GM19397 (cell line): ENCODE data around the gene TMEM54.

Source experiments
- ATAC-seq: cut with Tn5 transposase; IDR thresholded peaks from one replicate; pipeline ENCODE4 v1.9.1; 2021; ENCODE audit warnings: mild to moderate bottlenecking, moderate library complexity; ENCODE audit not compliant: unreplicated experiment

The TMEM54 gene, protein sequence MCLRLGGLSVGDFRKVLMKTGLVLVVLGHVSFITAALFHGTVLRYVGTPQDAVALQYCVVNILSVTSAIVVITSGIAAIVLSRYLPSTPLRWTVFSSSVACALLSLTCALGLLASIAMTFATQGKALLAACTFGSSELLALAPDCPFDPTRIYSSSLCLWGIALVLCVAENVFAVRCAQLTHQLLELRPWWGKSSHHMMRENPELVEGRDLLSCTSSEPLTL

DNA sequence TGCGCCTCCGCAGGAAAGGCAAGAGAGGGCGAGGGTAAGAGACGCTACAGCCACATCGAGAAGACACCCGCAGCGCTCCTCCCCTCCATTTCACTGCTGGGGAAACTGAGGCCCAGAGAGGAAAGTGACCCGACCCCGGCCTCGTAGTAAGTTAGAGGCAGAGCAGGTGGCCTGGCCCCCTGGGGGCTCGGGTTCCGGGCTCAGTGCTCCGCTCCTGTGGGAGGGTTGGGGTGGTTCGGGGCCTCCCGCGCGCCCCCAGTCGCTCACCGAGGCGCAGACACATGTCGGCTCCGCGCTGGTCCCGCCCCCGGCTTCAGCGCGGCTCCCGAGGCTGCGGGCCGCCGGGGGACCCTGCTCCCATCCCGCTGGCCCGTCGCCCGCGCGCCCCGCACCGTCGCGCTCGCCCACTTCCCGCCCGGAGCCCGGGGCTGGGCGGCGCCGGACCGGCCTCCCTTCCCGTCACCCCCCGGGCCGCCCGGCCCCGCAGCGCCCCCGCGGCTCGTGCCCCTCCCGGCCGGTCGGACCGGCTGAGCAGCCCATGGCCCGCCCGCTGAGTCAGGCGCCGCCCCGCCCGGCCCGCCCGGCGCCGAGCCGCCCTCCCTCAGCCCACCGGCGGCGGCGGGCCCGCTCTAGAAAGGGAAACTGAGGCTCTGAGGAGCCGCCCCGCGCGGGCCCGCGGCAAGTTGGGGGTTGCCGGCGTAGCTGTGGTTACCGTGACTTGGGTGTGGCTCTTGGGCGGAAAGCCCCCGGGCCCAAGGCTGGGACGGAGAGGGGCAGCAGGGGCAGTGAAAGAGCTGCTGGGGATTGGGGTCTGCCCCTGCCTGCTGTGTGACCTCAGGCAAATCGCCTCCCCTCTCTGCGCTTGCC lies at the start of gene TMEM54:
Gene TMEM54 (minus strand): TSS at position 434 of the 867 bp plus-strand sequence. CDS start 151 bp downstream, at position 283.
- ATAC-seq = no peak

DNA sequence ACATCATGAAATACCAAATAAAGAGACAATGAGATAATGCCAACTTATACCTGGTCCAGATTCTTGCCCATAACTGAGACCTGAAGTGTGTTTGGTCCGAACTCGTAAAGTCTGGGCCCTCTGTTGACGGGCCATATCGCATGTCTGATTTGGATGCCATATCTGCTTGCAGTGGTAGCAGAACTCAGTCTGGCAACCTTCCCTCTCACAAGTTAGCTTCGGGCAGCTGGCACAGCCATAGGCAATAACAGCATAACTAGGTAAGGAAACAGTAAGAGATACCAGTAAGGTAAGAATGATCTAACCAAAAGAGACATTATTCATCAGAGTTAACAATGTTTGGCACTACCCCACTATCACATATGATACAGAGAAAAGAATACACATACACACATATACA lies 48.3 kb upstream of the TMEM54 start:
- ATAC-seq = no peak

DNA sequence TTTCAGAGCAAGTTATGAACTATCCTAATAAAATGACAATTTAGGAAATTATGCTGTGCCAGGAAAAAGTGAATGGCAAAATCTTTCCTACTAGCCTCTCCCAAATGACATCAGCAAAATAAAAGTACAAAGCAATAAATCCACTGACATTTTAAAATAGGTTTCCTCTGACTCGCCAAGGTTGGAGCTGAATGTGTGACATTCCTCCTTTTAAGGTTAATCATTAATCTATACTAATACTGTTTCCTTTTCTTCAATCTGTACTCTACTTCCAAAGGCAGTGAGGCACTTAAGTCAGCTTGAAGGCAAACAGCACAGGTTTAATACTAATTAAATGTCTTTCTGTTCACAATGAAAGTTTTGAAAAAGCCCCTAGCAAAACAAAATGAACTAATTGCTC lies 47.7 kb upstream of the TMEM54 start:
- no peak for ATAC-seq

DNA sequence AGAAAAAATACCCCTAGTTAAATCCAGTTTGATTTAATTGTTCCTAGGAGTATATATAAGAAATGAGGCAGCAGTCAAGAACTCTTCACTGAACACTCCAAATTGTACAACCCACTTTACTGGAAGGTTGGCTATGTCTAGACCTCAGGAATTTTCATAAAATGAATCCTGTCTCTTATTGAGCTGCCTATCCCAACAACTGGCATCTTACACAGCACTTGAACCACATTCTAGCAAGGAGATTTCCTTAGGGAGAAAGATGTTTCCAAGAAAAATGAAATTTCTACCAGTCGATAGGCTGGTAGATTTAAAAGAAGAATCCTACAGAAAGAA lies 47.2 kb upstream of the TMEM54 start:
- ATAC-seq = no peak

DNA sequence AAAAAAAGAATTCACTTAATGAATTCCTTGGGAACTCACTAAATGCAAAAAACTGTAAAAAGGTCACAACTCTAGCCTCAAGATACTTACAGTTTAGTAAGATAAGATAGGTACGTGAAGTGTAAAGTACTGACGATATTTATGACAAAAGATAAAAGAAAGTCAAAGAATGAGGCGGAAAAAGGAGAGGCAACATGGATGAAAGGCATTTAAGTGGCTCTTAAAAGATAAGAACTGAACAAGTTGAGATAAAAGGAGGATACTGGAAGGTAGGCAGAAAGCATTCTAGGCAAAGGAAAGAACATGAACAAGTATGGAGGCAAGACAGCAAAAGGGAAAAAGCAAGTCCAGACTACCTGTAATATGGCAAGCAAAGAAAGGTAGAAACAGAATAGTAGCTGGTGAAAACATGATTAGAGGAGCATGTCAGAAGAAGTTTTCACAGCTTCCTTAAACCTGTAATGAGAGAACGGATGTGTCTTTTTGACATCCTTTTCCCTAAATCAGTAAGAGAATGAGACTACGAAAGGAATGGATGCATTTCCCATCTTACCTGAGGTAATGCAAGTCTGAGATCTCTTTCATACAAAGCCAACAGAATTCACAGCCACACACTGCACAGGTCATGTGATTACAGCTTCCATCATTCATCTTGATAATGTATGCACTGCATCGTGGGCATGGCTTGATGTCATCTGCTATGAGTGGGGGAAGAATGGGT lies 46.6 kb upstream of the TMEM54 start:
- no peak for ATAC-seq

DNA sequence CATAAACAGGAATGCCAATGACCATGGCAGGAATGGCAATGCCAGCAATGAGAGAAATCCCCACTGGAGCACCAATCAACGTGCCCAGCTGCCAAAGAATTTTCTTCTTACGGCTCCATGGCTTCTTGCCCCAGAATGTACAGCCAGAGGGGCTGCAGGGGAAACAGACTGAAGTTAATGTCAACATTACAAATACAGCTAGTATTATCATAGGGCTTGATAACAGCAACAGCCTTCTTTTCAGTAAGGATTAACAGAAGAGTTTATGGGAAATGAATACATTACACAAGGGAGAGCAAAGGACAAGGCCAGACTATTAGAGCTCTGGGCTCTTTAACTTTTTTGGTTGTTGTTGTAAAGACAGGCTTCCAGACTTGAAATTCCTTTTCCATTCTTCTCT lies 45.2 kb upstream of the TMEM54 start:
- ATAC-seq = no peak

DNA sequence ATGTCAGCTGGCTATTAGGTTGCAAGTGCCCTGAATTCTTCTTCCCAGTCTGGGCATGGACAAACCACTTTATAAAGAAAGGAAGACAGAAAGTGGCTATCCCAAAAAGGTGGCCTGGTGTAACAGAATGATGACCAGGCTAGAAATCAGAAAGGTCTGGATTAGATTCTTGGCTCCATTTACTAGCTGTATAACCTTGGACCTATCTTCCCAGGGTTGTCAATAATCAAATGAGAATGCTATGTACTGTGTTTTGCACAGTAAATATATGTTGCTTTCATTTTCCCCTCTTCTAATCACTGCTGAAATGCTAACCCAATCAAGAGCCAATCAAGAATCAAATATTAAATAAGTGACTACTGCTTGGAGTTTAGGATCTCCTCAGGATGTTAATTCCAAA lies 43.0 kb upstream of the TMEM54 start:
- ATAC-seq = no peak

DNA sequence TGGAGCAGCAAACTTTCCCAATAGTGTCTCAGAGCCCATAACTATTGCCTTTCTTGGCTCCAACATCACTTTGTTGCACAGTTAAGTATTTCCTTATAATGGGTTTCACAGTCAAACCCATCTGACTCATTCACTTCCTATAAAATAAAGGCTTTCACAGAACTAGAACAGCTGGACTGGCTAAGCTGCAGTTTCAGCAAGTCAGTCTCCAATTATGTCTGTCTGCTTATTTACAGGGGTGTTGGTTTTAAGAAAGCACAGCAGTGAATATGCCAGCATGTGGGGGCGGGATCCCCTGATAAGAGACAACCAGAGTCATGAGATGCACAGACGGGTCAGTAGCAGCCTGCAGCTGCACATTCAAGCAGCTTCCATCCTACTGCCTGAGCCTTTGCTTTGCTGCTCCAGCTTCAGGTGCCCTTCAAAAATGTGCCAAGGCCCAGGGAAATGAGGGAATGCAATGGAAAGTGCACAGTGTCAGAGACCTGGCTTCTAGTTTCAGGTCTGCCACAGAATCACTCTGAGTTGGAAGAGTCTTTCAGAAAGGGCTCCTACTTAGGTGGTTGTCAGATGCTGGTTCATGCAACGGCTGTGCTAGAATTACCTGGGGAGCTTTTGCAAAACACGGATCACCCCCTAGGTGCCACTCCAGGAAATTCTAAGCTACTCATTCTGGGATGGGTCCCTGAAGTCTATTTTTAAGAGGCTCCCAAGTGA lies 38.6 kb upstream of the TMEM54 start:
- no peak for ATAC-seq

DNA sequence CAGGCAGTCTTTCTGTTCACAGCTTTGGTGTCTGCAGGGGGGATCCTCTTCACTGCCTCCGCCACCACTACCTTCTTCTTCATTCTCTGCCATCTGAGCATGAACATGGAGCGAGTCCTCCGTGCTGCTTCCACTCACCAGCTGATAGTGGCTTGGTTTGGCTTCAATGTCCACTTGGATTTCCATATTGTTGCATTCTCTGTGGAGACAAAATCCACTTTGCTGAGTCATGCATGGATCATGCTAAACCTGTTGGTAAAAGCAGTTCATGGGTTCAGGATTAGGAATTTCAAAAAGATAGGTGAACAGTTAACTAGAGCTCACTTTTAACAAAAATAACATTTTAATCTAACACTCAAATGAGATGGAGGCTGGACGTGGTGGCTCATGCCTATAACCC lies 35.9 kb upstream of the TMEM54 start:
- no peak for ATAC-seq

DNA sequence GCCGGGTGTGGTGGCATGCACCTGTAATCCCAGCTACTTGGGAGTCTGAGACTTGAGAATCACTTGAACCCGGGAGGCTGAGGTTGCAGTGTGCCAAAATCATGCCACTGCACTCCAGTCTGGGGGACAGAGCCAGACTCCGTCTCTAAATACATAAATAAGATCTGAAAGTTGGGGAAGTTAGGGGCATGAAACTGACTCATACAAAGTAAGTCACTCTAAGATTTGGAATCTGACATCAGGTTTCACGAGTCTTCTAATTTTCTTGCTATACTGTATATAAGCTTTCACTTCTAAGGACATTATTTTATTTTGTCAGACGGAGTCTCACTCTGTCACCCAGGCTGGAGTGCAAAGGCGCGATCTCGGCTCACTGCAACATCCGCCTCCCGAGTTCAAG lies 33.3 kb upstream of the TMEM54 start:
- no peak for ATAC-seq

DNA sequence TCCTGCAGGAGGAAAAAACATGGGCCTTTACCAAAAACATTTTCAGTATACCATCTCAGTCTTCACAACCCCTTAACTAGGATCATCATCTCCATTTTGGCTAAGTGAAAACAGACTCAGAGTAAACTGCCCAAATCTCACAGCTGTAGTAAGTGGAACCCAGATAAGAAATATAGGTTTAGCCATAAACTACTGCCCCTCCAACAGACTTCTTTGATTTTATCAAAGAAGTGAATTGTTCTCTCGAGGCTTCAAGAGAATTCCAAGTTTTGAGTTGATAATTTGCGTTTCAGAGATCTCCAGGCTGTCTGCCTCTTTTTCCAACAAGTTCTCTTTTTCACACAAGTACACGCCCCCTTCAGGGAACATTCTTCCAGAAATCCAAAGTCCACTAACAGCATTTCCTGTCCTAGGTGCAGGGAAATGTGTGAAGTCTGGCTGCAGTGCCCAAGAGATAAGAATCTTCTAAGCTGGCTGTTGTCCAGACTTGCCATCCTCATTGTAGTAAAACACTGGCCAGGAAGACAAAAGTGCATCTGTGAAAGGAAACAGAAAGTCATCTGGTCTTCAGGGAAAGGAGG lies 32.6 kb upstream of the TMEM54 start:
- ATAC-seq = no peak

DNA sequence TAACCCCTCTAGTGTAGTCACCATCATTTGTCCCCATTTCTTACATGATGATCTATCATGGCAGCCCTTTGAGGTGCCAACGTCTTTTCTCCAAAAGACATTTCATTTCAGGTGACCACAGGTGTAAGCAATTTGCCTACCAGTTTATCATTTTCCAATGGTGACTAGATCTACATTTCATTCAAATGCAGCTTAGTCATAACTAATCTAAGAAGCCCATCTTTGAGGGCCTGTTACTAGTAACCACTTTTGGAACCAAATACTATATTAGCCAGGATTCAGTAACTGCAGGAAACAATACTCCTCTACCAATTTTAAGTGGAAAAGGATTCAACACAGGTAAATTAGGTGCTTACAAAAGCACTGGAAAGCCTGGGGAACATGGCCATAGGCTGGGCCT lies 30.6 kb upstream of the TMEM54 start:
- no peak for ATAC-seq

DNA sequence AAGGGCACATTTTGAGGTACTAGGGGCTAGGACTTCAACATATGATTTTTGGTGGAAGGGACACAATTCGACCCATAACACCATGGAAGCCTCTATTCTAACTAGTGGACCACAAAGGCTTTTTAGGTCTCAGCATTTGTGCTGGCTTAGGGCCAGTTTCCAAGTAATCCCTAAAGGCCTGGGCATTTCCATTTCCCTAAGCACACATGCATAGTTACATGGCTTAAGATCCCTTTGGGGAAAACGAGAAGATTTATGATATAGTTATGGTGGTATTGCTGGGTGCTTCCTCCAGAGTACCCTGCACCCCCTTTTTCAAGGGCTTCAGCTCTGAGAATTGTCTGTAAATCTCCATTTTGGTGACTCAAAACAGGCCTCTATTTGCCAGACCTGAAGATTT lies 28.2 kb upstream of the TMEM54 start:
- no peak for ATAC-seq

DNA sequence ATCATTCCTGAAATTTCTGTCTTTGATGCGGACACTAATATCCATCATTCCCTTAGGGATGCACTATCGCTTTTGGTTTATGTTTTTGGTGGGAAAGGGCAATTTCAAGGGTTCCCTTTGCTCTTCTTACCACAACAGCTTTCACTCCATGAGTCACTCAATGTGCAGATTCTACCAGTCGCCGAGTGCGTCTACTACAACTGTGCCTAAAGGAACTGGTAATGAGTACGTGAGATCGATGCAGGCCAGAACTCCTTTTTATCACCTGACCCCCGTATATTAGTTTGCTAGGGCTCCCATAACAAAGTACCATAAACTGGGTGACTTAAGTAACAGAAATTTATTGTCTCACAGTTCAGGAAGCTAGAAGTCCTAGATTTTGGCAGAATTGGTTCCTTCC lies 27.5 kb upstream of the TMEM54 start:
- ATAC-seq = no peak

DNA sequence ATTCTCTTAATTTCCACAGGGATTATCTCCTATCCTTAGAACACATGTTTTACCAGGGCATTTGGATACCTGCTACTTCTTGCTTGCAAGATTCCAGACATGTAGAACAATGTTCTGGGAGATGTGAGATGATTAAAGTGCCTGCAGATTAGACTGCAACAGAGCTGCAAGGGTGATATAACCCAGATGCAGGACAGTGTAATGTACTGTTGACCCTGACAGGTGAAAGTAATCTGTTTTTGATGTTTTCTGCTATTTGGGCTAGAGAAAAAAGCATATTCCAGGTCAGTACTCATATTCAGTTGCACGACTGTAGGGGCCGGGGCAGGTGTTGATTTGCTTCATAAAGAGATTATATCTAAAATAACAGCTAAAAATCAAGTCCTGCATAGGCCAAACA lies 27.1 kb upstream of the TMEM54 start:
- no peak for ATAC-seq

DNA sequence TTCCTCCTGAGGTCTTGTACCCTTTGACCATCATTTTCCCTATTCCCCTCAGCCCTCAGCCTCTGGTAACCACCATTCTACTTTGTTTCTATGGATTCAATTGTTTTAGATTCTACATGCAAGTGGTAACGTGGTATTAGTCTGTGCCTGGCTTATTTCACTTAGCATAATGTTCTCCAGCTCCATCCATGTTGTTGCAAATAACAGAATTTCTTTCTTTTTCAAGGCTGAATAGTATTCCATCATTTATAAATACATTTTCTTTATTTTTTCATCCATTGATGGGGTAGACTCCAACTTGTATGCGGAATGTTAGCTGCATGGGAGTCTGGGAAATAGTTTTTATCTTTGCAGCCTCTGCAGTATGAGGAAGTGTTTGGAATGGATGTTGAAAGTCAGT lies 26.3 kb upstream of the TMEM54 start:
- ATAC-seq = no peak

DNA sequence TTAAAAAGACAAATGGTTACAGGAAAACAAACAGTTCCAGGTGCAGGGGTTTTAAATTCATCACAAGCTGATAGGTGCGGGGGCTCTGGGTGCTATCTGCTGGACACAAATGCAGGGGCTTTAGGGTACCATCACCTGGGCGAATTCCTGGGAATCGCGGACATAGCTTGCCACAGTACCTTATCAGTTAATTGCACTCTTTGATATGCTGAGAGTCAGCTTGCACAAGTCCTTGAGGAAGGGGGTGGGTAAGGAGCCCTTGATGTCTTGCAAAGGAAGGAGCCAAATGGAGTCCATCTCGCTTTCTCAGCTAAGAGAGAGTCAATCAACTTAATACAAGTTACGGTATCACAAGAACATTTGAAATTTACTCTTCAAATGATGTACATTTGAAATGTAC lies 25.4 kb upstream of the TMEM54 start:
- ATAC-seq = no peak

DNA sequence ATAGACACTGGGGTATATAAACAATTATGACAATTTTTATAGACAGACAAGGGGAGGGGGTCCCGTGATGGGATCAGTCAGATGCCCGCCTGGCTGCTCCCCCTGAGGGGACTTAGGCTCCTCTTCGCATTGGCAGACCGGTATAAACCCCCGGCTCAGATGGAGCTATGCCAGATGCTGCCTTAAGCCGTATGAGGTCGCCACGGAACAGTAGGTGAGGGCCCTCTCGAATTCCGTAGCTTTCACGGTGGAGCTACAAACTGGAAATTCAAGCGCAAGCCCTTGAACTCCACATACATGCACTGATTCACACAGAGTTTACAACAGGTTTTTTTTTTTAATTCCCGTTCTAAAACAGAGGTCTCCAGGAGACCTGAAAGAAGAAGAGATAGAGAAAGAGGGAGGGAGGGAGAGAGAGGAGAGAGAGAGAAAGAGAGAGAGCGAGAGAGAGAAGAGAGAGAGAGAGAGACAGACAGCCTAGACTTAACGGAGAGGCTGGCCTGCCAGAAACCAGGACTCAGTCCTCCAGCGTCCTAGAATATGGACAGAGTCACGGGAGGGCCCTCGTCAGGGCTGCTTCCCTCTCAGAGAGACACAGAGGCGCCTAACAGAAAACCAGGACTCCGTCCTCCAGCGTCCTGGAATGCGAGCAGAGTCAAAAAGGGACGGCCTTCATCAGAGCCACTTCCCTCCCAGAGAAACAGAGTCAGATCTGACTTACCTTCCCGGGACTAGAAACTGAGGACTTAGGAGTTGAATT lies 24.4 kb upstream of the TMEM54 start:
- ATAC-seq = no peak

DNA sequence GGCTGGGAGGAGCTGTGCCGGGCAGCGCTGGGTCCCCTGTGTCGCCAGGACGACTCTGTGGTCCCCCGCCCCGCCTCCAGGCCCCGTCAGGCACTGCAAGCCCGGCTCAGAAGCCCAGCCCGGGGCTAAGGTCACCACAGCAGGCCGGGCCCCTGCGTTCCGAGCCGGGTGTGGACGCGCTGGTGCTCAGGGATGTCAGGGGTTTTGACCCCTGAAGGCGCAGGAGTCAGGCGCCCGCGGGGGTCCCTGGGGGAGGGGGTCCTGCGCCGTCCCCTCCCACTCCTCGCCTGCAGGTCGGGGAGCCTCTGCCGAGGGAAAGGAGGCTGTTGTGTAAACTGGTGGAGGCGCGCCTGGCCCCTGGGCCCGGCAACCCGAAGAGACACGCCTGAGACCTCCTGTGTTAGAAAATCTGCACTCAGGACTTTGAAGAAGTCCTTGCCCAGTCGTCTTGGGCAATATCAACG lies 23.7 kb upstream of the TMEM54 start:
- no peak for ATAC-seq

DNA sequence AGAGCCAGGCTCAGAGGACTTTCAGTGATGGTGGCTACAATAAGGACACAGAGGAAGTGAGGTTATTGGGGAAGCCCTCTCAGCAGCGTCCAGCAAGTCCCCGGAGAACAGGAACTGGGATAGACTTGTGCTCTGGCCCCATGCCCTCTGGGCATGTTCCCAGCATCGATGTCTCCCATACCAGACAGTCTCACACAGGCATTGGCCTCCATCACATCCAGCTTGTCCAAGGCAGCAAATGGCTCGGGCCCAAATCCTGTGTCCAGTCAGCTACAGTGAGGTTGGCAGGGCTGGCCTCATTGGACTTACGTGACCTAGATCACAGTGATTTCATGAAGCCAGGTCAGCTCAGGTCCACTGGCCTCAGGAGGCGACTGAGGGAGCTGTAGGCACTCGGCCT lies 19.6 kb upstream of the TMEM54 start:
- no peak for ATAC-seq
